ENCODE measurements around the gene EFNA1. TPM values are rescaled to one million over a fixed set of nuclear protein-coding genes. Genes with fewer than 3 reads are reported as not detected.

Gene EFNA1
- total and polyA plus RNA-seq, 2 of the 8 experiments (the other 6 are each of a cell fraction or from before 2014, with no cell fraction given), result 4.9 to 14.6 TPM

GRCh38 chr1:155135415-155136028 is 7.8 kb downstream of the EFNA1 start, which contains the start of gene SLC50A1 (continued):
- no peak for TF ChIP-seq CHD7 (IDR thresholded peaks at IDR 0.05; ENCODE audit: insufficient replicate concordance, low read length)
- TF ChIP-seq TBP (IDR thresholded peaks at IDR 0.05; ENCODE audit: low read depth, low read length), result peak; percentile 66
- TF ChIP-seq BACH1 (IDR thresholded peaks at IDR 0.05; ENCODE audit: low read length), result no peak
- peak; percentile 71 for TF ChIP-seq KDM4A (IDR thresholded peaks at IDR 0.05; ENCODE audit: low read depth, low read length, severe bottlenecking)
- TF ChIP-seq MAX (IDR thresholded peaks at IDR 0.05), result peak; percentile 41; the same call in 1 of the 2 replicates
- no peak for TF ChIP-seq ATF2 (IDR thresholded peaks at IDR 0.05; ENCODE audit: low read length)
- peak; percentile 48 for TF ChIP-seq ASH2L (IDR thresholded peaks at IDR 0.05; ENCODE audit: low read length)
- no peak for TF ChIP-seq SIX5 (IDR thresholded peaks at IDR 0.05; ENCODE audit: low read depth, low read length)
- TF ChIP-seq SRF (IDR thresholded peaks at IDR 0.05; ENCODE audit: low read depth, low read length), result no peak
- peak in 1 of 2 experiments; percentile 69; a peak in 2 of 3 replicates for TF ChIP-seq POLR2A (IDR thresholded peaks at IDR 0.05; ENCODE audit: control extremely low read depth in 1 of 2, low read depth in 2 of 2, low read length in 2 of 2)

Measured in H1 (cell line).